ENCODE measurements around the gene ANKRD6.

Gene ANKRD6

DNA sequence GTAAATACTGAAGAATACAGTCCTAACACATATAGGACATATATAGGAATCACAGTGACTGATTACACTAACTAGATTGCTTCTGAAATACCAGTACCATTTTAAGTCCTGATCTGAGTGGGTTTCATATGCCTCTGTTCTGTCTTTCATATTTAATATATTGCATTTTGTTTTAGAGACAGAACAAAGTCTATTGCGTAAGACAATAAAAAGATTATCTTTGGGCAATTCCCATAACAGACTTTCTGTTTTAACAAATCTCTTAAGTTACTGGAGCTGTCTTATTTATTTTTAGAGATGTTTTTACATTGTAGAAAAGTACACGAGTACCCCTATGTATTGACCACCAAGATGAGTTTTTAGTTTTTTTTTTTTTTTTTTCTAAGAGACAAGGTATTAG lies 29.6 kb downstream of the ANKRD6 start:
- TF ChIP-seq FOXA1 (IDR thresholded peaks at IDR 0.05), result no peak
- TF ChIP-seq LEF1 (IDR thresholded peaks at IDR 0.05; ENCODE audit: borderline replicate concordance), result no peak
- TF ChIP-seq ARNT (IDR thresholded peaks at IDR 0.05), result no peak
- no peak for TF ChIP-seq SUZ12 (IDR thresholded peaks at IDR 0.05)
- TF ChIP-seq, protein P1, sequence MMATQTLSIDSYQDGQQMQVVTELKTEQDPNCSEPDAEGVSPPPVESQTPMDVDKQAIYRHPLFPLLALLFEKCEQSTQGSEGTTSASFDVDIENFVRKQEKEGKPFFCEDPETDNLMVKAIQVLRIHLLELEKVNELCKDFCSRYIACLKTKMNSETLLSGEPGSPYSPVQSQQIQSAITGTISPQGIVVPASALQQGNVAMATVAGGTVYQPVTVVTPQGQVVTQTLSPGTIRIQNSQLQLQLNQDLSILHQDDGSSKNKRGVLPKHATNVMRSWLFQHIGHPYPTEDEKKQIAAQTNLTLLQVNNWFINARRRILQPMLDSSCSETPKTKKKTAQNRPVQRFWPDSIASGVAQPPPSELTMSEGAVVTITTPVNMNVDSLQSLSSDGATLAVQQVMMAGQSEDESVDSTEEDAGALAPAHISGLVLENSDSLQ (IDR thresholded peaks at IDR 0.05), result no peak
- TF ChIP-seq HDGF (IDR thresholded peaks at IDR 0.05; ENCODE audit: borderline replicate concordance), result no peak
- no peak for TF ChIP-seq CTBP1 (IDR thresholded peaks at IDR 0.05; ENCODE audit: borderline replicate concordance)
- no peak for TF ChIP-seq TARDBP (IDR thresholded peaks at IDR 0.05)
- TF ChIP-seq L3MBTL2 (conservative IDR thresholded peaks at IDR 0.05), result no peak
- TF ChIP-seq FOXM1 (IDR thresholded peaks at IDR 0.05; ENCODE audit: borderline replicate concordance), result no peak
- no peak for DNase-seq (ENCODE audit: extremely low spot score)
- ChIA-PET POLR2A (no interaction called here), CTCF (interaction anchor here (0.6 kb wide), 2 partner anchors 99 to 170 kb away, joined by 3 read pairs; no protein-coding TSS in a partner anchor)

DNA sequence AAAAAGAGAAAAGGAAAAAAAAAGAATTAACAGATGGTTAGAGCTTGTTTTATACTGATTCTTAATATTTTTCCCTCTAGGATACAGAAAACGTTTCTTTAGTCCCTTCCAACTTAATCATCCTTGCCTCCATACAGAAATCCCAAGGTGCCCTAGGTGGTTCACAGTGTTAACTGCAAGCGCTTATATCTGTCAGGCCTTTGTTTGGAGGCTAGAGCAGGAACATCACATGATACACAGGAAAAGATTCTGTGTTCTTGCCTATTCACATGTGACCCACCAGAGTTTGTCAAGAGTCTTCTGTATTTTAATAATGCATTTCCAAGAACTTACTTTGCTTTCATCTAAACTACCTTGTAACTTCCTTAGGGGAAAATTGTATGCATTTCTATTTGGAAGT lies 31.3 kb downstream of the ANKRD6 start:
- ChIA-PET CTCF (no interaction called here), POLR2A (no interaction called here)
- no peak for TF ChIP-seq SP1 (IDR thresholded peaks at IDR 0.05)
- no peak for TF ChIP-seq ARNT (IDR thresholded peaks at IDR 0.05)
- TF ChIP-seq SUZ12 (IDR thresholded peaks at IDR 0.05), result no peak
- no peak for TF ChIP-seq FOXK2 (IDR thresholded peaks at IDR 0.05)
- TF ChIP-seq, protein P1 (IDR thresholded peaks at IDR 0.05), result no peak
- TF ChIP-seq NFRKB (IDR thresholded peaks at IDR 0.05), result no peak
- TF ChIP-seq L3MBTL2 (conservative IDR thresholded peaks at IDR 0.05), result no peak
- no peak for TF ChIP-seq BHLHE40 (IDR thresholded peaks at IDR 0.05; ENCODE audit: borderline replicate concordance)
- TF ChIP-seq ELF4 (IDR thresholded peaks at IDR 0.05), result no peak
- no peak for TF ChIP-seq ZNF384 (IDR thresholded peaks at IDR 0.05)
- no peak for TF ChIP-seq LEF1 (IDR thresholded peaks at IDR 0.05; ENCODE audit: borderline replicate concordance)
- TF ChIP-seq CTBP1 (IDR thresholded peaks at IDR 0.05; ENCODE audit: borderline replicate concordance), result no peak
- no peak for TF ChIP-seq FOXM1 (IDR thresholded peaks at IDR 0.05; ENCODE audit: borderline replicate concordance)
- no peak for TF ChIP-seq FOXA1 (IDR thresholded peaks at IDR 0.05)
- TF ChIP-seq TARDBP (IDR thresholded peaks at IDR 0.05), result no peak
- TF ChIP-seq HDGF (IDR thresholded peaks at IDR 0.05; ENCODE audit: borderline replicate concordance), result no peak
- DNase-seq (ENCODE audit: extremely low spot score), result no peak

DNA sequence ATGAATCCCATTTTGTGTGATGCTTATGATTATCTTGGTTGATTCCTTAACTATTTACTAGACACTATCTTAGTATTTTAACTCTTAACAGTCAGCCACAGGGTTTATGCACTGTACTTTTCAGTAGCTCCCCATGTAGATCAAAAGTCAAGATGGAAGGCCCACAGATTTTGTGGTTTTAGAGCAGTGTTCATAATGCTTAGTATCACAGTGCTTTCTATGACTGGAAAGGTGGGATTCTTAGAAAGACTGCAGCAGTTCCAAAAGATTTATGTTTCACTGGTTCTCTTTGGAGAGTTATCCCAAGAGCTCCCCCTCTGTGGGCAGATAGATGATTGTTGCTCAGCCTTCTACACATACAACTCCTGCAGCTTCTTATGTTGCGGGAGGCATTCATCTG lies 34.5 kb downstream of the ANKRD6 start:
- DNase-seq (ENCODE audit: extremely low spot score), result no peak
- ChIA-PET CTCF (interaction anchor here (0.6 kb wide), 1 partner anchor 543 kb away, joined by 3 read pairs; no protein-coding TSS in a partner anchor), POLR2A (interaction anchor here (0.6 kb wide), 1 partner anchor 27 kb away, joined by 3 read pairs; no protein-coding TSS in a partner anchor)
- TF ChIP-seq ZNF384 (IDR thresholded peaks at IDR 0.05) (no peak), CTBP1 (IDR thresholded peaks at IDR 0.05; ENCODE audit: borderline replicate concordance) (no peak), BHLHE40 (IDR thresholded peaks at IDR 0.05; ENCODE audit: borderline replicate concordance) (no peak), LEF1 (IDR thresholded peaks at IDR 0.05; ENCODE audit: borderline replicate concordance) (no peak), HDGF (IDR thresholded peaks at IDR 0.05; ENCODE audit: borderline replicate concordance) (no peak), FOXK2 (IDR thresholded peaks at IDR 0.05) (no peak), L3MBTL2 (conservative IDR thresholded peaks at IDR 0.05) (no peak), NFRKB (IDR thresholded peaks at IDR 0.05) (no peak), TARDBP (IDR thresholded peaks at IDR 0.05) (no peak), ELF4 (IDR thresholded peaks at IDR 0.05) (no peak)

DNA sequence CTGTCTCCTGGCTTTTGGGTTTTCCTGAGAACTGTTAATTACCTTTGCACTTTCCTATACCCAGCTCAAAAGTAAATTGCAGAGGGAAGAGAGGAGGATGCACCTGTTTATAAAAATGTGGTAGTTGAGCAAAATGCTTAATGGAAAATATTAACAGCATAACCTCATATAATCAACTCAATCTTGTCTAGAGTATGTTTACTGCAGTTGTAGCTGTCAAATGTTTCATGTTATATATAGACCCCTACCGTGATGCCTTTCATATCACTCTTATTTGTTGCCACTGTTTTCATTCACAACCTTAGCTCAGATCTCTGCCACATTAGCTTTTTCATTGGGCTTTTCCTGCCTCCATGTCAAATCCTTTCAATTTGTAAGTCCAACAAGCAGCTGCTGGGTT lies 36.0 kb downstream of the ANKRD6 start:
- no peak for TF ChIP-seq FOXM1 (IDR thresholded peaks at IDR 0.05; ENCODE audit: borderline replicate concordance)
- TF ChIP-seq SP1 (IDR thresholded peaks at IDR 0.05), result no peak
- TF ChIP-seq, protein P1 (IDR thresholded peaks at IDR 0.05), result no peak
- TF ChIP-seq NFRKB (IDR thresholded peaks at IDR 0.05), result no peak
- TF ChIP-seq ZNF384 (IDR thresholded peaks at IDR 0.05), result no peak
- DNase-seq (ENCODE audit: extremely low spot score), result no peak
- POLR2A ChIA-PET, result interaction anchor here (1.0 kb wide), 1 partner anchor 9 kb away, joined by 3 read pairs; no protein-coding TSS in a partner anchor

DNA sequence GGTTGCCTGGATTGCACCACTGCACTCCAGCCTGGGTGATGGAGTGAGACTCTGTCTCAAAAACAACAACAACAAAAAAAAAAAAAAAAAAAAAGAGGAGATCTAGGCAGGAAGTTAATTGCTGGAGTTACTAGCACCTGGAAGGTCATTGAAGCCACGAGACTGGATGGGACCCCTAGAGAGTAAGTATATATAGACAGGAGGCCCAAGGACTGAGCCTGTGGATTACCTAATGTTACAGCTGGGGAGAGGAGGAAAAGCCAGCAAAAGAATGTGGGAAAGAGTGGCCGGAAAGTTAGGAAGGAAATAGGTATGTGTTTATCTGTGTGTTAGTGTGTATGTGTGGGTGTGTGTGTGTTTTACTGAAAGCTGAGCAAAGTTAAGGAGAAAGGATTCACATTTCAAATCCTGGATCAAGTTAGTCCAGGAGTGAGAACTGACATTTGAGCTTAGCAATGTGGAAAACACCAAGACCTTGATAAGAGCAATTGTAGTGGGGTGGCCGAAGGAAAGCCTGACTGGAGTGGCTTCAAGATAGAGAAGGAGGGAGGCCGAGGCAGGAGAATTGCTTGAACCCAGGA lies 38.4 kb downstream of the ANKRD6 start:
- TF ChIP-seq FOXM1 (IDR thresholded peaks at IDR 0.05; ENCODE audit: borderline replicate concordance), result no peak
- no peak for TF ChIP-seq HDGF (IDR thresholded peaks at IDR 0.05; ENCODE audit: borderline replicate concordance)
- no peak for TF ChIP-seq CTBP1 (IDR thresholded peaks at IDR 0.05; ENCODE audit: borderline replicate concordance)
- TF ChIP-seq LEF1 (IDR thresholded peaks at IDR 0.05; ENCODE audit: borderline replicate concordance), result no peak
- no peak for TF ChIP-seq ELF4 (IDR thresholded peaks at IDR 0.05)
- TF ChIP-seq, protein P1 (IDR thresholded peaks at IDR 0.05), result no peak
- no peak for TF ChIP-seq SUZ12 (IDR thresholded peaks at IDR 0.05)
- TF ChIP-seq SP1 (IDR thresholded peaks at IDR 0.05), result no peak
- no peak for TF ChIP-seq BHLHE40 (IDR thresholded peaks at IDR 0.05; ENCODE audit: borderline replicate concordance)
- no peak for TF ChIP-seq ZNF384 (IDR thresholded peaks at IDR 0.05)
- no peak for TF ChIP-seq ARNT (IDR thresholded peaks at IDR 0.05)
- no peak for TF ChIP-seq L3MBTL2 (conservative IDR thresholded peaks at IDR 0.05)
- TF ChIP-seq FOXA1 (IDR thresholded peaks at IDR 0.05), result no peak
- no peak for TF ChIP-seq TARDBP (IDR thresholded peaks at IDR 0.05)
- TF ChIP-seq FOXK2 (IDR thresholded peaks at IDR 0.05), result no peak
- no peak for TF ChIP-seq NFRKB (IDR thresholded peaks at IDR 0.05)
- no peak for DNase-seq (ENCODE audit: extremely low spot score)
- CTCF ChIA-PET, result interaction anchor here (0.6 kb wide), 1 partner anchor 107 kb away, joined by 3 read pairs; no protein-coding TSS in a partner anchor
- POLR2A ChIA-PET, result interaction anchor here (1.2 kb wide), 1 partner anchor 10 kb away, joined by 3 read pairs; no protein-coding TSS in a partner anchor

More for the DNA sequence above, 36.0 kb downstream of the ANKRD6 start:
- CTCF ChIA-PET, result interaction anchor here (0.6 to 0.7 kb wide), 2 partner anchors 10 to 117 kb away, joined by 3 read pairs; no protein-coding TSS in a partner anchor
